ENCODE results near the gene BTN3A1. TPM values are rescaled to one million over a fixed set of nuclear protein-coding genes. Genes with fewer than 3 reads are reported as not detected.
"Not testable (repeated sequence)": the region's sequence is repeated elsewhere in the genome, so short reads cannot be mapped to it uniquely, and the experiment has no call there.

The BTN3A1 gene
- polyA plus RNA-seq, 3 donors: 20.2 to 32.0 (median 28.3) TPM

DNA sequence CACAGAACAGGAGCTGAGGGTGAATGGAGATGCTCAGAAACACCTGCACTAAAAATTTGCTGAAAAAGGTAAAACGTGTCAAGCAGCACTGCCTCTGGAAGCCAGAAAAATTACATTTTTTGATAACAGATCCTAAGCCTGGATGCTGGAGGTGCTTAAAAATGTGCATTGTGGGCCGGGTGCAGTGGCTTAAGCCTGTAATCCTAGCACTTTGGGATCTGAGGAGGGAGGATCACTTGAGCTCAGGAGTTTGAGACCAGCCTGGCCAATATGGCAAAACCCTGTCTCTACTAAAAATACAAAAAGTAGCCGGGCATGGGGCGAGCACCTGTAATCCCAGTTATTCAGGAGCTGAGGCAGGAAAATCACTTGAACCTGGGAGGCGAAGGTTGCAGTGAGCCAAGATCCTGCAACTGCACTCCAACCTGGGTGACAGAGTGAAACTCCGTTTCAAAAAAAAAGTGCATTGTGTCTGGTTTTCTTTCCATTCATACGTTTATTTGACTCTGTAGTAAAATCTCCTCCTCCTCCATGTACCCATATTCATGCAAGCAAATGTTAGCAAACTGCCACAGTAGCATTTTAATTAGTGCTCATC is 587 bp upstream of the BTN3A1 start:
- no peak for DNase-seq (ENCODE audit: extremely low read depth in 1 of 11, low read depth in 9 of 11, low spot score in 4 of 11)

DNA sequence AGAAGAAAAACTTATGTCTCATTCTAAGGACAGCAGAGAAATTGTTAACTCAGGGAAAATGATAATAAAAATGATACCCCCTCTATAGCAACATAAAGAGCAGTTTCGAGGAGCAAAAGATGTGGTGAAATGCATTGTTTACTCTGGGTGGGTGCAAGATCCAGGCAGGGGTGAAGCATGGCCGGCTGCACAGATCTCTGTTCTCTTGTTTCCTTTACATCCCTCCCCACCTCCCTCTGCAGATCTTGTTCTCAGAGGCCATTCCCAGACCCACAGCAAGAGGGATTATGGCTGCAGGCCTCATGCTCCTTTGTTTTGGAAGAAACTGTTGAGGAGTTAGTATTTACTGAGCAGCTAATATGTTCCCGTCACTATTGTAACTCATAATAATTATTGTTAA is 1.8 kb downstream of the BTN3A1 start:
- DNase-seq (ENCODE audit: extremely low read depth in 1 of 11, low read depth in 9 of 11, low spot score in 4 of 11): no peak

DNA sequence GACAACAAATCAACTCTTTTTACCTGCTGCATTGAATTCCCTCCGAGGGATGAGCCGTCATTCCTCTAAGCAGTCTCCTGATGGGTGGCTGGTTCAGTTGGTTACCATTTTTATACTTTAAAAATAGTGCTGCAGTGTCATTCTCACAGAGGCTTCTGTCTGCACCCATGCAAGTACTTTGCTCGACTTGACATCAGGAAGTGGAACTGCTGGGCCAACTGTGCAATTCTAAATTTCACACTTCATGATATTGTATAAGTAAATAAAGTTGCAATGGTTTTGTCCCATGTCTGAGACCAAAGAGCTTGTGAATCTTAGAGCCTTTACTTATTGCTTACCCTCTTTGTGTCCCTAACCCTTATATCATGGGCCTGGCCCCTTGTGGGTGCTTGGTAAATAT is 2.5 kb downstream of the BTN3A1 start:
- no peak for DNase-seq (ENCODE audit: extremely low read depth in 1 of 11, low read depth in 9 of 11, low spot score in 4 of 11)

DNA sequence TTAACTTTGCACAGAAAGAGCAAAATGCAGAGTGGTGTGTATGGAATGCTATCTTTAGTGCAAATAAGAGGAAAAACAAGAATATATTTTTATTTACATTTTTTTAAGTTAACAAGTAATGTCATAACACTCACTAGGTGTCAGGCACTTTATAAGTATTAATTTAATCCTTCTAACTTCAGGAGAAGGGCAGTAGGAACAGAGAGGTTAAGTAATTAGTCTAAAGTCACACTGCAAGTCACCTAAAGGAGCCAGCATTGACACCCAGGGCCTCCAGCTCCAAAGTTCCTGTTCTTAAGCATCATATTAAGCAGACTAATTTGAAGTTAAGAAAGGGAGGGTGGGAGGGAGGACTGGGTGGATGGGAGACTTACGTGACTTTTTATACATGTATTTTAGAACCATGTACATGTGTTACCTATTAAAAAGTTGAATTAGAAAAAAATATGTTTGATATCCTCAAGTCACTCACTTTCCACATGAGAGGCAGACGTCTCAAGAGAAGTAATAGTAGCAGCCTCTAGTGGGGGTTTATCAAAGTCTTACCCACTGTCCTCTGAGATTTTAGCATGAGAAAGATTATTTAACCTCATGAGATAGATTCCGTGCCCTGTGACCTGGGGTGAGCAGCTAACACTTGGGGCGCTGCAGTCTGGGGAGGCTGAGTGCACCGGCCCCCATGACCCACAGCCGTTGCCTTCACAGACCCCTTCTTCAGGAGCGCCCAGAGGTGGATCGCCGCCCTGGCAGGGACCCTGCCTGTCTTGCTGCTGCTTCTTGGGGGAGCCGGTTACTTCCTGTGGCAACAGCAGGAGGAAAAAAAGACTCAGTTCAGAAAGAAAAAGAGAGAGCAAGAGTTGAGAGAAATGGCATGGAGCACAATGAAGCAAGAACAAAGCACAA is 7.0 kb downstream of the BTN3A1 start:
- DNase-seq (ENCODE audit: extremely low read depth in 1 of 11, low read depth in 9 of 11, low spot score in 4 of 11): no peak

DNA sequence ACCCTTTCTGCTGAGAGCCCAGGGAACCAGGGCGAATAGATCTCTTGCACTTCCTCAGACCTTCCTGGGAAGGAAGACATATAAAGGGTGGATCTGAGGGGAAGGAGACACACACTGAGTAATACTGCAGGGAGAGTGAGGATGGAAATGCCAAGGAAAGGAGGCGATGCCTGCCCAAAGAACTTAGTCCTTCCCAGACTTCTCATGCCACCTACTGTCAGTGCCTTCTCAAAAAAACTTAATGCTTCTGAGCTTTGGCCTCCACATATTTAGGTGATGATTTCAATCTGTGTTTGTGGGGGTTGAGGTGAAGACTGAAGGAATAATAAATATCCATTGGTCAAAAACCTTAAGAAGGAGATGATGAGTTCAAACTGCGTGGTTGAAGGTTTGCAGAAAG is 9.7 kb downstream of the BTN3A1 start:
- DNase-seq (ENCODE audit: extremely low read depth in 1 of 11, low read depth in 9 of 11, low spot score in 4 of 11): no peak

DNA sequence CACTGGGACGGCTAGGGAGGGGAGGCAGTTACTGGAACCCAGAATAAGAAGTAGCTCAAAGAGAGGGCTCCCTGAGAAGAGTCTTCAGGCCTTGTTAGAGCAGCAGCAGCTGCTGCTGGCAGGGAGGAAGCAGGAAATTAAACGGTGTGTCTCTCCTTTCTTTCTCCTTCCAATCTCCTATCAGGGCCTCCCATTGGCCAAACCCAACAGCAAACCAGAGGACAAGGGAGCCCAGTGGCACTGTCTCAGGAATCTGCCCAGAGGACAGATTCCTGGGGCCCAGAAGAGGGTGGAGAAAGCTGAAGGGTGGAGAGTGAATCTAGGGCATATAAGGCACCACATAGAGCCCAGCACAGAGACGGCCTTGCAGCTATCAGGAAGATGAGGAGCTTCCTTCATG is 10.2 kb downstream of the BTN3A1 start:
- no peak for DNase-seq (ENCODE audit: extremely low read depth in 1 of 11, low read depth in 9 of 11, low spot score in 4 of 11)

DNA sequence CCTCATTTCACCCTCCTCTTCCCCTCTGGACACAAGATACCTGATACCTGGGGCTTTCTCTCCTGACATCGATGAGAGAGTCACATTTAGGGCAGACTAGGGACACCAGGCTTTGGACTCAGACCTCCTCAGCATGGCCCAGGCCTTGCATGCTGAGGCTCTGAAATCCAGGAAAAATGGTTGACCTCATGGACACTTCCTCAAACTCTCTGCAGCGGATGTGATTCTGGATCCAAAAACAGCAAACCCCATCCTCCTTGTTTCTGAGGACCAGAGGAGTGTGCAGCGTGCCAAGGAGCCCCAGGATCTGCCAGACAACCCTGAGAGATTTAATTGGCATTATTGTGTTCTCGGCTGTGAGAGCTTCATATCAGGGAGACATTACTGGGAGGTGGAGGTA is 10.9 kb downstream of the BTN3A1 start:
- DNase-seq (ENCODE audit: extremely low read depth in 1 of 11, low read depth in 9 of 11, low spot score in 4 of 11): no peak

DNA sequence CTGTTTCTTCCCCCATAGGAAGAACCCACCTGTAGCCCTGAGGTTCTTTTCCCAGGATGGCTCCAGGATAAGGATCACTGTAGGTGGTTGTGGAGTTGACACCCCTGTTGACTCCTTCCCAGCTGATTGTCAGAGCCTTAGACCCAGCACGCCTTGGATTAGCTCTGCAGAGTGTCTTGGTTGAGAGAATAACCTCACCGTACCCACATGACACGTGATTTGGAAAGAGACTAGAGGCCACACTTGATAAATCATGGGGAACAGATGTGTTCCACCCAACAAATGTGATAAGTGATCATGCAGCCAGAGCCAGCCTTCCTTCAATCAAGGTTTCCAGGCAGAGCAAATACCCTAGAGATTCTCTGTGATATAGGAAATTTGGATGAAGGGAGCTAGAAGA is 12.2 kb downstream of the BTN3A1 start:
- DNase-seq (ENCODE audit: extremely low read depth in 1 of 11, low read depth in 9 of 11, low spot score in 4 of 11): no peak

DNA sequence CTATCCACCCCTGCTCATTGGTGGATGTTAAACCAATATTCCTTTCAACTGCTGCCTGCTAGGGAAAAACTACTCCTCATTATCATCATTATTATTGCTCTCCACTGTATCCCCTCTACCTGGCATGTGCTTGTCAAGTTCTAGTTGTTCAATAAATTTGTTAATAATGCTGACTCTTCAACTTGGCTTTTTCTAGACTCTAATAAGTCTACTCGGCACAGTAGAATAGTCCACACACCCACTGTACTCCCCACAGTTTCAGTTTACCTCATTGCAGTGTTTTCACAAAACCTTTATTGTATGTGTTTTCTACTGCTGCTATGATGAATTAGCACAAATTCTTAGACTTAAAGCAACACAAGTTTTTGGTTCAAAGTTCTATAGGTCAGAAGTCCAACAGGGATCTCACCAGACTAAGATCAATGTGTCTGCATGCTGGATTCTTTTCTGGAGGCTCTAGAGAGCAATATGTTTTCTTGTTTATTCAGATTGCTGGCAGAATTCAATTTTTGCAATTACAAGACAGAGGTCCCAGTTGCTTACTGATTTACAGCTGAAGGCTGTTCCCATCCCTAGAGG is 13.1 kb downstream of the BTN3A1 start:
- DNase-seq (ENCODE audit: extremely low read depth in 1 of 11, low read depth in 9 of 11, low spot score in 4 of 11): no peak

DNA sequence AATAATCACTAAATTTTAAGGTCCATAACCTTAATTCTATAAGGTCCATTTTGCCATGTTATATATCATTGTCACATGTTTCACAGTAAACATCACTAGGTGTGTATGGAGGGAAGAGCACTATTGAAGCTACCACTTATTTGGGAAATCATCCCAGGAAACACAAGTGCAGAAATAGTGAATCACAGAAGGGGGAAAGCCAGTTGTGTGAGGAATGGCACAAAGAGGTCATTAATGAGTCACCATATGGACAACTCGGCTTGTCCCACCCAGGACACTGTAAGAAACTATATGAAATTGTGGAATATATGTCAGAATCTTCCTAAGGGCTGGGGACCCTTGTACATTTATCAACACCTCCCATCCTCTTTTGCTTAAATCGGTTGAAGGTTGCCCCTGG is 13.7 kb downstream of the BTN3A1 start:
- no peak for DNase-seq (ENCODE audit: extremely low read depth in 1 of 11, low read depth in 9 of 11, low spot score in 4 of 11)

DNA sequence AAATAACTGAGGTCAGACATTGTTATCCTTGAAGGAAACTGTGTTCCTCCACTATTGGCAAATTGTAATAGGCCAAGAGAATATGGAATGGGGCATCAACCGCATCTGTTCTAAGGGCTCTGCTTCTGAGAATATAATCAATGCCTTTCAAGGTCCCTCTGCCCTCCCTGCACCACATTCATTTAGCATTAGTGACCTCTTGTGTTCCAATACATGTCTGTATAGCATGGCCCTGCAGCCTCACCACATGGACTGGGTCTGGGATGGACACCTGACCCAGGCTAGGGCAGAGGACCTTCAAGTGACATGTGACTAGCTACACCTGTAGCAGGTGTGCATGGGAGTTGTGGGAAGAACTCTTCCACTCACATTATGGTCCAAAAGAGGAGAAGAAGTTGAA is 14.2 kb downstream of the BTN3A1 start:
- no peak for DNase-seq (ENCODE audit: extremely low read depth in 1 of 11, low read depth in 9 of 11, low spot score in 4 of 11)

DNA sequence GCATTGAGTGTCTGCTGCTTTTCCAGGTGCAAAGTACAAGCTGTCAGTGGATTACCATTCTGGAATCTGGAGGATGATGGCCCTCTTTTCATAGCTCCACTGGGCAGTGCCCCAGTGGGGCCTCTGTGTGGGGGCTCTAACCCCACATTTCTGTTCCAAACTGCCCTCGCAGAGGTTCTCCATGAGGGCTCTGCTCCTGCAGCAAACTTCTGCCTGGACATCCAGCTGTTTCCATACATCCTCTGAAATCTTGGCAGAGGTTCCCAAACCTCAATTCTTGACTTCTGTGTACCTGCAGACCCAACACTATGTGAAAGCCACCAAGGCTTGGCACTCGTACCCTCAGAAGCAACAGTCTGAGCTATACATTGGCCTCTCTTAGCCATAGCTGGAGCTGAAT is 16.0 kb downstream of the BTN3A1 start:
- DNase-seq (ENCODE audit: extremely low read depth in 1 of 11, low read depth in 9 of 11, low spot score in 4 of 11): not testable (repeated sequence)

DNA sequence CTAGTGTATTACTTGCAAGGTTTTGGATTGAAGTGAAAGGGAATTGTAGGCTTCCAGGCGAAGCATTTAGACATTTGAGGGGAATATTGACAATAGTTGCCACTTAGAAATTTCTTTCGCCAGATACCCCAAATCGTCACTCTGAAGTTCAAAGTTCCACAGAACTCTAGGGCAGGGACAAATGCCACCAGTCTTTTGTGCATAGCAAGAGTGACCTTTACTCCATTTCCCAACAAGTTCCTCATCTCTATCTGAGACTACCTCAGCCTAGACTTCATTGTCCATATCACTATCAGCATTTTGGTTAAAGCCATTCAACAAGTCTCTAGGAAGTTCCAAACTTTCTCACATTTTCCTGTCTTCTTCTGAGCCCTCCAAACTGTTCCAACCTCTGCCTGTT is 16.7 kb downstream of the BTN3A1 start:
- DNase-seq (ENCODE audit: extremely low read depth in 1 of 11, low read depth in 9 of 11, low spot score in 4 of 11): not testable (repeated sequence)

DNA sequence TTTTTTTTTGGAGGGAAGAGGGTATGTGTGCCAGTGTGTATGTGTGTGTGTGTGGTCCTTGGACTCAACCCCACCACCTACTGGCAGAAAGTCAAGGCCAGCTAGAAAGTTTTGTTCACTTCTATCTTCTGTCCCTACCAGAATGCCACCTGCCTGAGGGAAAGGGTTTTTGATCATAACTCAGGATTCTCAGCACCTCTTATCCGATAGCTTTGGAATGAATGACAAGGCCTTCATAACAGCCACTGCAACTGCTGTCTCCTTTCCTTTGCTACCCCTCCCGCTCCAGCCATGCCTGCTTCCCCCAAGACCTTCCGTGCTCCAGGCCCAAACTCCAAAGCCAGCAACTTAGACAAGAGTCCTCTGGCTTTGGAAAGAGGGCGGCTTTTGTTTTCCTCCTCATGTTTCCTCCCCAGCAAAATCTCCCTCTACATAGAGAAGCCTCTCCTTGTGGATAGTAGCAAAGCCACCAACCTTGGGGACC is 18.7 kb downstream of the BTN3A1 start:
- DNase-seq (ENCODE audit: extremely low read depth in 1 of 11, low read depth in 9 of 11, low spot score in 4 of 11): peak in 10 of 11 donors; percentile 13 to 60 (median 50)

DNA sequence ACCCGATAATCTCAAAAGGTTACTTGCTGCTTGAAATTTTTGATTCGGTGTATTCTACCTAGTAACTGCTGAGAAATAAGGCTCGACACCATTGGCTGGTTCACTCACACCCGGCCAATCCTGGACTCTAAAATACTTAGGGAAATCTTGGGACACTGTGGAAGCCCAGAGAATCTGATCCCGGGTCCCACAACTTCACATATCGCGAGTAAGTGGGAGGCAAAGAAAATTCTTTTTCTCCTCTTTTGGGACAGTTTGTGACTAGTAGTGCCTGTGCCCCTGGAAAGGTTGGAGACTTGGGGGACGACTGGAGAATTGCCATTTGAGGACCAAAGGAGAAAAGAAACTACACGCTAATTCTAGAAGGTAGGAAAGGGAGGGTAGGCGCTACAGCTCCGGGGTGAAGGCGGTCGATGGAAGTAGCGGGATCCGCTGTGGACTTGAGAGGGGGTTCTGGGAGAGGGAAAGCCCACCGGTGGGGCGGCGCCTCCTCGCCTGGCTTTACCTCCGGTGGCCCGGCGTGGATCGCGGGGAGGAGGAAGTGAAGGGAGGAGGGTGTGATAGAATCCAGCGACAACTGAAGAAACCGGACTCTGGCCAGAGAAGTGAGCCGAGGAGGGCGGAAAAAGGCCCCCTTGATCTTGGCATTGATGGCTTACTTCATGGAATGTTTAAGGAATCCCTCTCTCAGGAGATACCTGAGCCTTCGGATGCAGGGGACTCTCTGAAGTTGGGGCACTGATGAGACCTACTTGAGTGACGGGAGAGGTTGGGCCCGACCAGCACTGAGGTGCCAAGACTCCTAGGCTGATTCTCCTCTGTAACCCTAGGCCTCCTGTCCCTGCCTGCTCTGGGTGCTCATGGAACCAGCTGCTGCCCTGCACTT is 19.4 kb downstream of the BTN3A1 start:
- peak; percentile 71 to 94 (median 88) for DNase-seq (ENCODE audit: extremely low read depth in 1 of 11, low read depth in 9 of 11, low spot score in 4 of 11)

DNA sequence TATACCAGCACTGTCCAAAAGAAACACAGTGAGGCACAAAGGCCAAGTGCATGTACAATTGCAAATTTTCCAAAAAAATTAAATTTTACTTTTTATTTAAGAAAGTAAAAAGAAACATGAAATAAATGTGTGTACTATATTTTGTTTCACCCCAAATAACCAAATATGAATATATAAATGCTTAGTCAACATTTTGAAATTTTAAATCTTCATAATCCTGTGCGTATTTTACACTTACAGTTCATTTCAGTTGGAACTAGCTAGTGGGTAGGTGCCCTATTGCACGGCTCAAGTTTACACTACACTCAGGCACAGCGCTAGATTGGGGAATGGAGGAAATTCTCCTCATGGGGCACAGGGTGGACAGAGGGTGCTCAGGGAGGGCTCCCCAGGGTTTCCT is 20.3 kb downstream of the BTN3A1 start:
- DNase-seq (ENCODE audit: extremely low read depth in 1 of 11, low read depth in 9 of 11, low spot score in 4 of 11): no peak

DNA sequence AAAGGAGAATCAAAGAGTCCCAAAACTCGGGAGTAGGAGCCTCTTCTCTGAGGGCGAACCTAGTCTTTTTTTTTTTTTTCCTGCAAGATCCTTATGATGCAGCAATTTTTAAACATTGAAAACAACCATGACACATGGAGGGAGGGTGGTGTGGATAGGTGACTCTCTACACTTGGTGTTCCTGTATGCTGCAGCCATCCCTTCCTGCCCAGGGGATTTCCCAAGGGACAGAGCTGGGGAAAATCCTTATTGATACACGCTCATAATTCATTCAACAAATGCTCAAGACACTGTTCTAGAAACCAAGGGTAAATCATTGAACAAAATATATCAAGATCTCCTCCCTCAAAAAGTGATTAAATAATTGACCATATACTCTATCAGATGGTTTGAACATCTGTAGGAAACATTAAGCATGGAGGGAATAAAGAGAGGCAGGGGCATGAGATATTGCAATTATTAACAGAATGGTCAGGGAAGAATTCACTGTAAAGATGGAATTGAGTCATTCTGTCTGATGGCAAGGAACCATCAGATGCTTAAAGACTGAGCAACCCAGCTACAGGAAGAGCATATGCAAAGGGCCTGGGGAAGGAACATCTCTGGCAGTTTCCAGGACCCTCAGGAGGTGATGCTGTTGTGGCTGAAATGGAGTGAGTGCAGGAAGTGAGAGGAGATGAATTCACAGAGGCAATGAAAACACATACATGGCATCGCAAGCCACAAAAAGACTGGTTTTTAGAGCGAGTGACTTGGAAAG is 24.8 kb downstream of the BTN3A1 start:
- DNase-seq (ENCODE audit: extremely low read depth in 1 of 11, low read depth in 9 of 11, low spot score in 4 of 11): no peak

DNA sequence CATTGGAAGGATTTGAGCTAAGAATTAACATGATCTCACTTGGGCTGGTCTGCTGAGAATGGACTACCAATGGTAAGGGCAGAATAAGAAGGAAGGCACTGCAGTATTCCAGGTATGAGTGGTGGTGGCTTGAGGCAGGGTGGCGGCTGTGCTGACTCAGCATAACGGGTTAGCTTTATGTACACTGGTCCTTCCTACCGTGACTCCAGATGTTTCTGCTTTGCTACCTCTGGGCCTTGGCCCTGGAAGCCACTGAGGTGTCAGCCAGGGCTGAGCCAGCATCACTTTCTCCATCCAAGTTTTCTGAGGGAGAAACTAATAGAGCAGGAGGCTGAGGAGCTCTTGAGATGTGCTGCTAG is 25.4 kb downstream of the BTN3A1 start:
- no peak for DNase-seq (ENCODE audit: extremely low read depth in 1 of 11, low read depth in 9 of 11, low spot score in 4 of 11)

DNA sequence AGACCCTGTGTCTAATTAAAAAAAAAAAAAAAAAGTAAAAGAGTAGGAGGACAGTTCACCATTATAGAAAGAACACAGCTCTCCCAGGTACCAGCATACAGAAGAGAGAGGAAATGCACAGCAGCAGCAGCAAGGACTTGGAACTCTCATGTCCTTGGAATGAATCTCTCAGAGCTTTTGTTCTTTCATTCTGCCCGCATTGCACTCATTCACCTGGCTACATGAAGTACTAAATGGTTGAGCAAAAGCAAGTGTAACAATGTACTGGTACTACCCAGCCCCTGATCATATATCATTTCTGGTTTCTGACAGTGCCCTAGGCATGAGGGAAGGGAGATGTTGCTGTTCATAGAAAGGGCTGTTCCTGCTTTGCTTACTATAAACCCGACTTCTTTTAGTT is 26.1 kb downstream of the BTN3A1 start:
- no peak for DNase-seq (ENCODE audit: extremely low read depth in 1 of 11, low read depth in 9 of 11, low spot score in 4 of 11)

All from renal cortex interstitium (tissue), 11 donors.